GM23338 (cell line): ENCODE results near the gene ARL4A.

ENCODE experiments used
- CREB1 ChIP-seq: fragments of 250-450 bp; sonication (Bioruptor Pico); IDR thresholded peaks from 2 replicates; pipeline ENCODE4 v1.5.0; 2020; ENCODE audit warnings: low read depth, mild to moderate bottlenecking, moderate library complexity
- CTCF ChIP-seq, 2 experiments: fragments of 200-600 bp in 1 of 2; sonication (generic) in 1 of 2; conservative IDR thresholded peaks; 2 replicates each; pipeline versions ENCODE4 v1.5.1 to v1.6.1; 2016 to 2017; ENCODE audit warnings: antibody characterized with exemption in 2 of 2, low read depth in 2 of 2, mild to moderate bottlenecking in 2 of 2, moderate library complexity in 1 of 2
- ETS1 ChIP-seq: IDR thresholded peaks from 2 replicates; pipeline ENCODE4 v1.6.1; 2016; ENCODE audit warnings: antibody characterized with exemption
- EZH2 ChIP-seq: fragments of 200-600 bp; sonication (generic); IDR thresholded peaks from one replicate; pipeline ENCODE4 v1.8.0; 2017; ENCODE audit warnings: antibody characterized with exemption, mild to moderate bottlenecking, low read depth; ENCODE audit not compliant: unreplicated experiment
- EZH2phosphoT487 ChIP-seq: fragments of 200-600 bp; sonication (generic); IDR thresholded peaks from one replicate; pipeline ENCODE4 v1.8.1; 2018; ENCODE audit warnings: antibody characterized with exemption; ENCODE audit not compliant: unreplicated experiment
- JUNB ChIP-seq: IDR thresholded peaks from one replicate; pipeline ENCODE4 v1.6.1; 2016; ENCODE audit warnings: antibody characterized with exemption; ENCODE audit not compliant: unreplicated experiment
- NANOG ChIP-seq: IDR thresholded peaks from 2 replicates; pipeline ENCODE4 v1.6.1; 2016; ENCODE audit warnings: antibody characterized with exemption, borderline replicate concordance
- POLR2AphosphoS5 ChIP-seq: IDR thresholded peaks from 2 replicates; pipeline ENCODE4 v1.6.1; 2016; ENCODE audit warnings: antibody characterized with exemption, low read depth
- REST ChIP-seq: IDR thresholded peaks from one replicate; pipeline ENCODE4 v1.6.1; 2018; ENCODE audit warnings: antibody characterized with exemption; ENCODE audit not compliant: unreplicated experiment
- ZNF462 ChIP-seq: fragments of 250-450 bp; sonication (Bioruptor Pico); IDR thresholded peaks from 2 replicates; pipeline ENCODE4 v1.5.0; 2020; ENCODE audit warnings: mild to moderate bottlenecking, moderate library complexity

- TF ChIP-seq POLR2AphosphoS5 (no peak), CTCF (conservative IDR thresholded peaks at IDR 0.05; ENCODE audit: low read depth in 2 of 2) (no peak), EZH2 (no peak), REST (no peak), EZH2phosphoT487 (no peak), CREB1 (no peak), JUNB (no peak), NANOG (no peak), ZNF462 (CRISPR knock-in tag) (no peak), ETS1 (no peak)
These were observed 11.9 kb downstream of the ARL4A start for GRCh38 chr7:12699299-12699698.
